ENCODE data around the gene KDM4B. TPM values are rescaled to one million over a fixed set of nuclear protein-coding genes. Genes with fewer than 3 reads are reported as not detected.

The KDM4B gene
- total and polyA plus RNA-seq, 2 donors from 2014 or later: 6.6 to 35.7 TPM

GRCh38 chr19:5057860-5058259 is 88.9 kb downstream of the KDM4B start:
- Histone ChIP-seq H3K27me3 (ENCODE audit: control insufficient read depth, insufficient read depth, low read length) (no peaks in the 10 kb centered on the region), H3K9me3 (ENCODE audit: control insufficient read depth in 2 of 3, insufficient read depth in 1 of 3, low read length in 3 of 3) (peaks cover 0 to 1% (median 0%) of the 10 kb centered on the region in 3 donors), H3K36me3 (ENCODE audit: control insufficient read depth in 2 of 3, insufficient read depth in 3 of 3, low read length in 3 of 3) (peaks cover 0 to 2% (median 1%) of the 10 kb centered on the region in 3 donors), H3K4me3 (ENCODE audit: low read length in 3 of 3) (no peak overlapping the region), H3K27ac (ENCODE audit: low read depth in 2 of 2, low read length in 2 of 2) (no peak overlapping the region), H3K9ac (ENCODE audit: low read length in 3 of 3) (no peak overlapping the region), H3K4me1 (ENCODE audit: control insufficient read depth in 2 of 3, insufficient read depth in 2 of 3, low read depth in 1 of 3, low read length in 3 of 3) (peaks cover 0 to 14% (median 6%) of the 10 kb centered on the region in 3 donors)
- DNase-seq (peak in 1 of 5 donors; percentile 34), FAIRE-seq (no peak)
- intact Hi-C loops (cut with DNase I): no loop called here
- TF ChIP-seq CTCF (IDR thresholded peaks at IDR 0.05; ENCODE audit: borderline replicate concordance, extremely low read depth, insufficient read depth): no peak

- TF ChIP-seq CTCF (IDR thresholded peaks at IDR 0.05; ENCODE audit: borderline replicate concordance, extremely low read depth, insufficient read depth): no peak
- FAIRE-seq (no peak), DNase-seq (no peak)
- peaks cover 0 to 7% (median 6%) of the 10 kb centered on the region in 3 donors for H3K4me1 ChIP-seq (ENCODE audit: control insufficient read depth in 2 of 3, insufficient read depth in 2 of 3, low read depth in 1 of 3, low read length in 3 of 3)
- intact Hi-C loops (cut with DNase I): no loop called here
- no peak overlapping the region for H3K4me3 ChIP-seq (ENCODE audit: low read length in 3 of 3)
- no peak overlapping the region for H3K27ac ChIP-seq (ENCODE audit: low read depth in 2 of 2, low read length in 2 of 2)
- H3K9me3 ChIP-seq (ENCODE audit: control insufficient read depth in 2 of 3, insufficient read depth in 1 of 3, low read length in 3 of 3): peaks cover 0 to 1% (median 0%) of the 10 kb centered on the region in 3 donors
- H3K27me3 ChIP-seq (ENCODE audit: control insufficient read depth, insufficient read depth, low read length): no peaks in the 10 kb centered on the region
- H3K36me3 ChIP-seq (ENCODE audit: control insufficient read depth in 2 of 3, insufficient read depth in 3 of 3, low read length in 3 of 3): peaks cover 0 to 8% (median 2%) of the 10 kb centered on the region in 3 donors
- H3K9ac ChIP-seq (ENCODE audit: low read length in 3 of 3): no peak overlapping the region
Observed at GRCh38 chr19:5058521-5059212, 89.8 kb downstream of the KDM4B start.

GRCh38 chr19:5059213-5059574 is 90.3 kb downstream of the KDM4B start:
- no peaks in the 10 kb centered on the region for H3K27me3 ChIP-seq (ENCODE audit: control insufficient read depth, insufficient read depth, low read length)
- H3K36me3 ChIP-seq (ENCODE audit: control insufficient read depth in 2 of 3, insufficient read depth in 3 of 3, low read length in 3 of 3): peaks cover 0 to 8% (median 2%) of the 10 kb centered on the region in 3 donors
- DNase-seq (no peak), FAIRE-seq (no peak)
- intact Hi-C loops (cut with DNase I): no loop called here
- H3K27ac ChIP-seq (ENCODE audit: low read depth in 2 of 2, low read length in 2 of 2): no peak overlapping the region
- no peak overlapping the region for H3K9ac ChIP-seq (ENCODE audit: low read length in 3 of 3)
- H3K9me3 ChIP-seq (ENCODE audit: control insufficient read depth in 2 of 3, insufficient read depth in 1 of 3, low read length in 3 of 3): peaks cover 0 to 1% (median 0%) of the 10 kb centered on the region in 3 donors
- TF ChIP-seq CTCF (IDR thresholded peaks at IDR 0.05; ENCODE audit: borderline replicate concordance, extremely low read depth, insufficient read depth): no peak
- H3K4me3 ChIP-seq (ENCODE audit: low read length in 3 of 3): no peak overlapping the region
- peaks cover 0 to 2% (median 2%) of the 10 kb centered on the region in 3 donors for H3K4me1 ChIP-seq (ENCODE audit: control insufficient read depth in 2 of 3, insufficient read depth in 2 of 3, low read depth in 1 of 3, low read length in 3 of 3)
